ENCODE data around the gene RETREG2. TPM values are rescaled to one million over a fixed set of nuclear protein-coding genes. Genes with fewer than 3 reads are reported as not detected.

RETREG2 gene
- total and polyA plus RNA-seq, 7 donors: 36.6 to 81.3 (median 43.5) TPM

- intact Hi-C loops (cut with DNase I): loop anchor here (1.0 to 10.0 kb wide), 2 partner anchors 126 to 160 kb away; partner anchors contain the start of gene CRYBA2
Measured at GRCh38 chr2:219155054-219155644, 22.9 kb upstream of the RETREG2 start.

GRCh38 chr2:219157396-219157795, 20.7 kb upstream of the RETREG2 start:
- DNase-seq: no peak

More at GRCh38 chr2:219155054-219155644, 22.9 kb upstream of the RETREG2 start:
- TF ChIP-seq CTCF (IDR thresholded peaks at IDR 0.05): peak in 3 of 4 experiments; percentile 47 to 64 (median 62)
- no peak for TF ChIP-seq POLR2A (IDR thresholded peaks at IDR 0.05)
- no peak overlapping the region for H3K27ac ChIP-seq
- no peaks in the 10 kb centered on the region for H3K9me3 ChIP-seq
- 3 to 16% methylated on average over 4 of the region's 4 CpGs for WGBS, 2 donors
- peaks cover 0 to 6% (median 5%) of the 10 kb centered on the region in 4 donors for H3K4me1 ChIP-seq
- DNase-seq: no peak
- no peaks in the 10 kb centered on the region for H3K27me3 ChIP-seq
- H3K36me3 ChIP-seq: peaks cover 0 to 38% (median 20%) of the 10 kb centered on the region in 4 donors
- no peak overlapping the region for H3K4me3 ChIP-seq

DNA sequence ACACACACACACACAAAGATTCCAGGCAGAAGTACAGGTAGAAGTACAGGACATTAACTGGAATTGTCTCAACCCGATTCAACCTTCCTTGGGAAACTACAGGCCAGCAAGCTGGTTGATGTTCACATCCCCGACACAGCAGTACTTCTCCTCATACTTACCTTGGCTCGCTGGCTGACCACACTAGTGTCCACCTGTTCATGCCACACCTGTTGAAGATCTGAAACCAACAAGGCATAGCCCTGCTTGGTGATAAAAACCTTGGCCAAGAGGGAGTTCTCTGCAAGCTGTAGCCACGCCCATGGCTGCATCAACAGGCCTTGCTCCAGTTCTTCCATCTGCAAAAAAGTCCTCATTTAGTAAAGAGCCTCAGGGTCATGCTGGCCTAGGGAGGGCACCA, 20.1 kb upstream of the RETREG2 start:
- intact Hi-C loops (cut with DNase I): loop anchor here (10.0 kb wide), 1 partner anchor 163 kb away; the partner anchor contains the start of gene CRYBA2
- Histone ChIP-seq H3K27ac (no peak overlapping the region), H3K27me3 (no peaks in the 10 kb centered on the region), H3K4me1 (peaks cover 0 to 13% (median 10%) of the 10 kb centered on the region in 4 donors), H3K4me3 (no peak overlapping the region), H3K36me3 (peaks cover 0 to 25% (median 16%) of the 10 kb centered on the region in 4 donors), H3K9me3 (no peaks in the 10 kb centered on the region)
- no peak for TF ChIP-seq EP300 (IDR thresholded peaks at IDR 0.05)
- no peak for DNase-seq
- 78 to 90% methylated on average over 4 of the region's 4 CpGs for WGBS, 2 donors

More at GRCh38 chr2:219157396-219157795, 20.7 kb upstream of the RETREG2 start:
- H3K4me1 ChIP-seq: peaks cover 0 to 13% (median 10%) of the 10 kb centered on the region in 4 donors
- intact Hi-C loops (cut with DNase I): loop anchor here (2.0 to 10.0 kb wide), 2 partner anchors 99 to 163 kb away; partner anchors contain the start of gene CRYBA2
- no peaks in the 10 kb centered on the region for H3K9me3 ChIP-seq
- TF ChIP-seq CTCF (IDR thresholded peaks at IDR 0.05) (no peak), POLR2A (IDR thresholded peaks at IDR 0.05) (no peak), EP300 (IDR thresholded peaks at IDR 0.05) (no peak), POLR2AphosphoS5 (IDR thresholded peaks at IDR 0.05) (no peak)
- H3K4me3 ChIP-seq: no peak overlapping the region
- 92 to 95% methylated on average over 8 of the region's 8 CpGs for WGBS, 2 donors
- peaks cover 0 to 27% (median 16%) of the 10 kb centered on the region in 4 donors for H3K36me3 ChIP-seq
- no peaks in the 10 kb centered on the region for H3K27me3 ChIP-seq
- no peak overlapping the region for H3K27ac ChIP-seq

GRCh38 chr2:219158586-219158985, 19.5 kb upstream of the RETREG2 start:
- 91 to 96% methylated on average over 3 of the region's 3 CpGs for WGBS, 2 donors
- intact Hi-C loops (cut with DNase I): loop anchor here (10.0 kb wide), 1 partner anchor 164 kb away; the partner anchor contains the start of gene CRYBA2

More at GRCh38 chr2:219158586-219158985, 19.5 kb upstream of the RETREG2 start:
- Histone ChIP-seq H3K9me3 (no peaks in the 10 kb centered on the region), H3K27ac (no peak overlapping the region), H3K27me3 (no peaks in the 10 kb centered on the region), H3K4me1 (peaks cover 0 to 13% (median 10%) of the 10 kb centered on the region in 4 donors), H3K4me3 (no peak overlapping the region), H3K36me3 (peaks cover 0 to 24% (median 16%) of the 10 kb centered on the region in 4 donors)
- TF ChIP-seq CTCF (IDR thresholded peaks at IDR 0.05) (no peak), EP300 (IDR thresholded peaks at IDR 0.05) (no peak), POLR2A (IDR thresholded peaks at IDR 0.05) (no peak), POLR2AphosphoS5 (IDR thresholded peaks at IDR 0.05) (no peak)
- no peak for DNase-seq
